Panc1 (cell line): ENCODE data around the gene WNT11. TPM values are rescaled to one million over a fixed set of nuclear protein-coding genes. Genes with fewer than 3 reads are reported as not detected.

Source experiments
- ATAC-seq: fragments of 200-7000 bp; cut with Tn5 transposase; 2 replicates; pipeline ENCODE4 v1.9.1; 2020; ENCODE audit warnings: mild to moderate bottlenecking, moderate library complexity
- BruUV-seq: library from RNA; stranded (reverse); fragments of 400-500 nt; replicated peaks from 2 replicates; lab custom pipeline; 2021; lab: Mats Ljungman, UMichigan
- CTCF ChIA-PET: fragments of 300-600 bp; sonication (Branson Sonifier 250); formaldehyde crosslinking; loops from one replicate; lab custom pipeline; 2022; ENCODE audit warnings: antibody characterized with exemption; lab: Charles Lee
- POLR2A ChIA-PET: fragments of 300-600 bp; sonication (Branson Sonifier 250); formaldehyde crosslinking; loops from one replicate; lab custom pipeline; 2022; ENCODE audit warnings: antibody characterized with exemption; lab: Charles Lee
- DNase-seq: peaks from one replicate; pipeline ENCODE4 v3.0.0-alpha.2; 2010; ENCODE audit warnings: low read depth, low spot score
- H3K27ac ChIP-seq: 2 replicates; pipeline ENCODE4 v1.5.1; 2011; ENCODE audit warnings: mild to moderate bottlenecking, low read length, inconsistent platforms
- H3K27me3 ChIP-seq: fragments of 200-500 bp; sonication (Bioruptor generic); 2 replicates; pipeline ENCODE4 v1.6.0; 2014; ENCODE audit warnings: low read length, inconsistent platforms; ENCODE audit not compliant: control insufficient read depth, insufficient read depth
- H3K36me3 ChIP-seq: fragments of 200-500 bp; sonication (Bioruptor generic); 2 replicates; pipeline ENCODE4 v1.5.1; 2014; ENCODE audit warnings: inconsistent platforms, mild to moderate bottlenecking, low read length, moderate library complexity; ENCODE audit not compliant: control insufficient read depth, insufficient read depth
- H3K4me1 ChIP-seq: 2 replicates; pipeline ENCODE4 v1.5.1; 2011; ENCODE audit warnings: inconsistent platforms, mild to moderate bottlenecking, low read length, moderate library complexity; ENCODE audit not compliant: control insufficient read depth, insufficient read depth
- H3K4me3 ChIP-seq, 2 experiments: 2 replicates each; pipeline ENCODE4 v1.5.1; 2011 to 2012; ENCODE audit warnings: low read depth in 2 of 2, low read length in 2 of 2, mild to moderate bottlenecking in 2 of 2, inconsistent platforms in 1 of 2, moderate library complexity in 1 of 2
- H3K9me3 ChIP-seq: fragments of 200-500 bp; sonication (Bioruptor generic); 2 replicates; pipeline ENCODE4 v1.5.1; 2014; ENCODE audit warnings: low read depth, mild to moderate bottlenecking, inconsistent platforms, low read length, moderate library complexity; ENCODE audit not compliant: control insufficient read depth, insufficient read depth
- POLR2AphosphoS5 ChIP-seq: IDR thresholded peaks from 2 replicates; pipeline ENCODE4 v1.6.1; 2012; ENCODE audit warnings: mild to moderate bottlenecking, low read depth, low read length, moderate library complexity
- SIN3A ChIP-seq: IDR thresholded peaks from 2 replicates; pipeline ENCODE4 v1.6.1; 2012; ENCODE audit warnings: low read depth, mild to moderate bottlenecking, low read length, moderate library complexity, borderline replicate concordance; ENCODE audit not compliant: insufficient read depth
- TCF7L2 ChIP-seq: IDR thresholded peaks from 2 replicates; pipeline ENCODE4 v1.6.1; 2011; ENCODE audit warnings: mild to moderate bottlenecking, low read depth, low read length, inconsistent platforms
- in situ Hi-C: cut with HindIII; loops from 2 replicates; pipeline ENCODE4 v1.10.0; 2016; ENCODE audit warnings: low sequenced_read_pairs, low pct_unique_long_range_greater_than_20kb
- intact Hi-C: fragments of 100-400 bp; cut with micrococcal nuclease; formaldehyde crosslinking; loops from one replicate; pipeline ENCODE4 v1.10.0; 2022; ENCODE audit not compliant: unreplicated experiment
- total RNA-seq: library from RNA; stranded (reverse); gene quantifications from one replicate; pipeline ENCODE4 v1.2.1, GENCODE V29; 2021; ENCODE audit not compliant: unreplicated experiment
- TF ChIP-seq, protein P1 (sequence below): fragments of 450-650 bp; IDR thresholded peaks from 2 replicates; pipeline ENCODE4 v1.5.1; 2017; ENCODE audit warnings: mild to moderate bottlenecking
- TF ChIP-seq, protein P2 (sequence below), 2 experiments: IDR thresholded peaks; 2 replicates each; pipeline ENCODE4 v1.6.1; 2011 to 2012; ENCODE audit warnings: low read depth in 2 of 2, control low read depth in 1 of 2, low read length in 1 of 2, mild to moderate bottlenecking in 1 of 2, moderate library complexity in 1 of 2; ENCODE audit not compliant: insufficient read depth in 1 of 2

Gene WNT11
- total RNA-seq, 1 experiment from 2014 or later: 1.1 TPM

DNA sequence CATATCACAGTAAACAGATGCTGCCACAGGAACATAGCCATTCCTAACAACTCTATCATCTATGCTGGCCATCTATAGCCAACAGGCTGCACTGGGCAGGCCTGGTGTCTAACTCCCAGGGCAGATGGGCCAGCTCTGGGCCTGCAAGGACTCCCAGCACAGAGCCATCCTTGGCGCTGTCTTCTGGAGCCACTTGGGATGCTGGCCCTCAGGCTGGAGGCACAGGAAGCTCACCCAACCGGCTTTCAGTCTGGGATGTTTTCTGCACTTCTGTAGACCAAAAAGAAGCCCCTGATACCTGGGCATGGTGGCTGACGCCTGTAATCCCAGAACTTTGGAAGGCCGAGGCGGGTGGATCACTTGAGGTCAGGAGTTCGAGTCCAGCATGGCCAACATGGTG is 40.8 kb upstream of the WNT11 start:
- Histone ChIP-seq H3K9me3 (no peaks in the 10 kb centered on the region), H3K36me3 (no peaks in the 10 kb centered on the region), H3K27ac (no peak overlapping the region), H3K4me1 (no peaks in the 10 kb centered on the region), H3K4me3 (no peak overlapping the region), H3K27me3 (no peaks in the 10 kb centered on the region; the same call in 1 of the 2 replicates)
- intact Hi-C loops (no loop called here), in situ Hi-C loops (no loop called here)
- CTCF ChIA-PET: interaction anchor here (0.7 kb wide), 1 partner anchor 646 kb away, joined by 3 read pairs; no protein-coding TSS in a partner anchor
- POLR2A ChIA-PET: no interaction called here
- TF ChIP-seq POLR2AphosphoS5 (no peak), SIN3A (no peak), TCF7L2 (no peak)
- TF ChIP-seq, protein P1, sequence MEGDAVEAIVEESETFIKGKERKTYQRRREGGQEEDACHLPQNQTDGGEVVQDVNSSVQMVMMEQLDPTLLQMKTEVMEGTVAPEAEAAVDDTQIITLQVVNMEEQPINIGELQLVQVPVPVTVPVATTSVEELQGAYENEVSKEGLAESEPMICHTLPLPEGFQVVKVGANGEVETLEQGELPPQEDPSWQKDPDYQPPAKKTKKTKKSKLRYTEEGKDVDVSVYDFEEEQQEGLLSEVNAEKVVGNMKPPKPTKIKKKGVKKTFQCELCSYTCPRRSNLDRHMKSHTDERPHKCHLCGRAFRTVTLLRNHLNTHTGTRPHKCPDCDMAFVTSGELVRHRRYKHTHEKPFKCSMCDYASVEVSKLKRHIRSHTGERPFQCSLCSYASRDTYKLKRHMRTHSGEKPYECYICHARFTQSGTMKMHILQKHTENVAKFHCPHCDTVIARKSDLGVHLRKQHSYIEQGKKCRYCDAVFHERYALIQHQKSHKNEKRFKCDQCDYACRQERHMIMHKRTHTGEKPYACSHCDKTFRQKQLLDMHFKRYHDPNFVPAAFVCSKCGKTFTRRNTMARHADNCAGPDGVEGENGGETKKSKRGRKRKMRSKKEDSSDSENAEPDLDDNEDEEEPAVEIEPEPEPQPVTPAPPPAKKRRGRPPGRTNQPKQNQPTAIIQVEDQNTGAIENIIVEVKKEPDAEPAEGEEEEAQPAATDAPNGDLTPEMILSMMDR: no peak
- TF ChIP-seq, protein P2, sequence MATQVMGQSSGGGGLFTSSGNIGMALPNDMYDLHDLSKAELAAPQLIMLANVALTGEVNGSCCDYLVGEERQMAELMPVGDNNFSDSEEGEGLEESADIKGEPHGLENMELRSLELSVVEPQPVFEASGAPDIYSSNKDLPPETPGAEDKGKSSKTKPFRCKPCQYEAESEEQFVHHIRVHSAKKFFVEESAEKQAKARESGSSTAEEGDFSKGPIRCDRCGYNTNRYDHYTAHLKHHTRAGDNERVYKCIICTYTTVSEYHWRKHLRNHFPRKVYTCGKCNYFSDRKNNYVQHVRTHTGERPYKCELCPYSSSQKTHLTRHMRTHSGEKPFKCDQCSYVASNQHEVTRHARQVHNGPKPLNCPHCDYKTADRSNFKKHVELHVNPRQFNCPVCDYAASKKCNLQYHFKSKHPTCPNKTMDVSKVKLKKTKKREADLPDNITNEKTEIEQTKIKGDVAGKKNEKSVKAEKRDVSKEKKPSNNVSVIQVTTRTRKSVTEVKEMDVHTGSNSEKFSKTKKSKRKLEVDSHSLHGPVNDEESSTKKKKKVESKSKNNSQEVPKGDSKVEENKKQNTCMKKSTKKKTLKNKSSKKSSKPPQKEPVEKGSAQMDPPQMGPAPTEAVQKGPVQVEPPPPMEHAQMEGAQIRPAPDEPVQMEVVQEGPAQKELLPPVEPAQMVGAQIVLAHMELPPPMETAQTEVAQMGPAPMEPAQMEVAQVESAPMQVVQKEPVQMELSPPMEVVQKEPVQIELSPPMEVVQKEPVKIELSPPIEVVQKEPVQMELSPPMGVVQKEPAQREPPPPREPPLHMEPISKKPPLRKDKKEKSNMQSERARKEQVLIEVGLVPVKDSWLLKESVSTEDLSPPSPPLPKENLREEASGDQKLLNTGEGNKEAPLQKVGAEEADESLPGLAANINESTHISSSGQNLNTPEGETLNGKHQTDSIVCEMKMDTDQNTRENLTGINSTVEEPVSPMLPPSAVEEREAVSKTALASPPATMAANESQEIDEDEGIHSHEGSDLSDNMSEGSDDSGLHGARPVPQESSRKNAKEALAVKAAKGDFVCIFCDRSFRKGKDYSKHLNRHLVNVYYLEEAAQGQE (IDR thresholded peaks at IDR 0.05; ENCODE audit: insufficient read depth in 1 of 2, low read depth in 2 of 2, low read length in 1 of 2): no peak
- no peak for ATAC-seq
- BruUV-seq: no TSS peak
- no peak for DNase-seq

DNA sequence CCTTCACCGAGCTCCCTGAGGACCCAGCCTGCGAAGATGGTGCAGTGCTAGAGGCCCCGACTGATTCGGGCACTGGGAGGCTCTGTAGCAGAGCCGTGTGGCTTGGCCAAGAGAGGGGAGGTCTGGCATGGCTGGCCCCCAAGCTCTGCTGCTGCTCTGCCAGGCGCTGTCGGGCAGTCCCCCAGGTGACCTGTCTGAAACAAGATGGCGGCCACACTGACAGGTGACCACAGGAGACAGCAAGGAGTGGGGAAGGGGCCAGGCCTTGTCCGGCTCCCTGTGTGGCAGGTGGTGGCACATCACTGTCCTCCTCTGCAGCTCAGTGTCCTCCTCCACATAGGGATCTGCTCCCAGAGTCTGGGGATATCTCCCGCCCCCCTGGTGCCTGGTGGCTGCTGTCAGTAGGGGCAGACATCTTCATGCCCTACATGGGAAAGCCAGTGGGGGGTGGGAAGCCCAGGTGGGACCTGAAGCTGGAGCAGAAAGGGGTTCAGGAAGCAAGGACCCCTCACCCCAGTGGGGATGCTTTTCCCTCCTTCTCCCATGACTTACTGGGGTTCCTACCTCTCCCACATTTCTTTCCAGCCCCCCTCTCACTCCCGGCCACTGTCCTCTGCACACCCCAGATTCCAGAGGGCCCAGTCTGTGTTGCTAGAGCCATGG is 40.1 kb upstream of the WNT11 start:
- ATAC-seq (no peak), DNase-seq (no peak)
- CTCF ChIA-PET: interaction anchor here (0.7 kb wide), 1 partner anchor 645 kb away, joined by 3 read pairs; no protein-coding TSS in a partner anchor
- intact Hi-C loops (no loop called here), in situ Hi-C loops (no loop called here)
- Histone ChIP-seq H3K27ac (no peak overlapping the region), H3K9me3 (no peaks in the 10 kb centered on the region), H3K4me3 (no peak overlapping the region), H3K4me1 (no peaks in the 10 kb centered on the region), H3K36me3 (no peaks in the 10 kb centered on the region), H3K27me3 (no peaks in the 10 kb centered on the region)
- TF ChIP-seq, protein P2 (IDR thresholded peaks at IDR 0.05; ENCODE audit: insufficient read depth in 1 of 2, low read depth in 2 of 2, low read length in 1 of 2): no peak
- TF ChIP-seq SIN3A (no peak), POLR2AphosphoS5 (no peak), TCF7L2 (no peak)
- TF ChIP-seq, protein P1: no peak
- no TSS peak for BruUV-seq
- POLR2A ChIA-PET: no interaction called here
